GM10248 (cell line): Measurements from ENCODE around the gene BEND7.

Source experiments
- CTCF ChIA-PET: fragments of 300-600 bp; sonication (Branson Sonifier 250); formaldehyde crosslinking; extraction: SDS; loops from one replicate; lab custom pipeline; 2021; ENCODE audit warnings: antibody characterized with exemption; lab: Yijun Ruan, JAX
- POLR2A ChIA-PET: fragments of 350-650 bp; sonication (Branson Sonifier 250); formaldehyde crosslinking; extraction: SDS; loops from one replicate; lab custom pipeline; 2020; ENCODE audit warnings: antibody characterized with exemption; lab: Yijun Ruan, JAX
- DNase-seq: peaks from one replicate; pipeline ENCODE4 v3.0.0; 2012; ENCODE audit errors: extremely low spot score
- TF ChIP-seq, protein P1 (sequence below): IDR thresholded peaks from 2 replicates; pipeline ENCODE4 v1.5.1; 2012; ENCODE audit warnings: mild to moderate bottlenecking, low read depth; ENCODE audit errors: extremely low read depth, missing control alignments, control extremely low read depth

Gene BEND7

GRCh38 chr10:13536674-13537366 lies 8.0 kb upstream of the BEND7 start:
- TF ChIP-seq, protein P1, sequence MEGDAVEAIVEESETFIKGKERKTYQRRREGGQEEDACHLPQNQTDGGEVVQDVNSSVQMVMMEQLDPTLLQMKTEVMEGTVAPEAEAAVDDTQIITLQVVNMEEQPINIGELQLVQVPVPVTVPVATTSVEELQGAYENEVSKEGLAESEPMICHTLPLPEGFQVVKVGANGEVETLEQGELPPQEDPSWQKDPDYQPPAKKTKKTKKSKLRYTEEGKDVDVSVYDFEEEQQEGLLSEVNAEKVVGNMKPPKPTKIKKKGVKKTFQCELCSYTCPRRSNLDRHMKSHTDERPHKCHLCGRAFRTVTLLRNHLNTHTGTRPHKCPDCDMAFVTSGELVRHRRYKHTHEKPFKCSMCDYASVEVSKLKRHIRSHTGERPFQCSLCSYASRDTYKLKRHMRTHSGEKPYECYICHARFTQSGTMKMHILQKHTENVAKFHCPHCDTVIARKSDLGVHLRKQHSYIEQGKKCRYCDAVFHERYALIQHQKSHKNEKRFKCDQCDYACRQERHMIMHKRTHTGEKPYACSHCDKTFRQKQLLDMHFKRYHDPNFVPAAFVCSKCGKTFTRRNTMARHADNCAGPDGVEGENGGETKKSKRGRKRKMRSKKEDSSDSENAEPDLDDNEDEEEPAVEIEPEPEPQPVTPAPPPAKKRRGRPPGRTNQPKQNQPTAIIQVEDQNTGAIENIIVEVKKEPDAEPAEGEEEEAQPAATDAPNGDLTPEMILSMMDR, result peak; percentile 58
- peak; percentile 62 for DNase-seq
- CTCF ChIA-PET, result interaction anchor here (0.7 to 3.1 kb wide), 17 partner anchors 9 to 343 kb away, joined by 3 to 25 read pairs (median 4); no protein-coding TSS in a partner anchor
- POLR2A ChIA-PET, result no interaction called here

- ChIA-PET POLR2A (no interaction called here), CTCF (interaction anchor here (1.1 to 3.1 kb wide), 4 partner anchors 11 to 163 kb away, joined by 3 to 25 read pairs (median 10); no protein-coding TSS in a partner anchor)
- DNase-seq, result no peak
These were observed 6.5 kb upstream of the BEND7 start for GRCh38 chr10:13535346-13535745.

DNA sequence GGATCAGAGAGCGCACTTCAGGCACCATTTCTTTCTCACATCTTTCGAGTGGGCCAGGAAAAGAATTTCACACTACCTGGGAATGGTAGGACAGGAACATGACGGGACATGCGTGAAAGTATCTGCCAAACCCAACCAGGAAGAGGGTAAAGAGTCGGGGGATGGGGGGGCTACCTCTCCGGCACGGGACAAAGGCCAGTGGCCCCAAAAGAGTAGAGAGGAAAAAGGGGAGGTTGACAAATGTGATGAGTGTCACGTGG lies 830 bp upstream of the BEND7 start:
- TF ChIP-seq, protein P1, result no peak
- ChIA-PET POLR2A (no interaction called here), CTCF (interaction anchor here (0.6 kb wide), 1 partner anchor 748 kb away, joined by 3 read pairs; no protein-coding TSS in a partner anchor)
- DNase-seq, result no peak

More at GRCh38 chr10:13535346-13535745, 6.5 kb upstream of the BEND7 start:
- TF ChIP-seq, protein P1, result no peak

- peak; percentile 23 for DNase-seq
- TF ChIP-seq, protein P1, result no peak
- CTCF ChIA-PET, result interaction anchor here (1.7 kb wide), 1 partner anchor 9 kb away, joined by 4 read pairs; no protein-coding TSS in a partner anchor
- POLR2A ChIA-PET, result no interaction called here
These were observed 515 bp downstream of the BEND7 start for GRCh38 chr10:13528123-13528874.

DNA sequence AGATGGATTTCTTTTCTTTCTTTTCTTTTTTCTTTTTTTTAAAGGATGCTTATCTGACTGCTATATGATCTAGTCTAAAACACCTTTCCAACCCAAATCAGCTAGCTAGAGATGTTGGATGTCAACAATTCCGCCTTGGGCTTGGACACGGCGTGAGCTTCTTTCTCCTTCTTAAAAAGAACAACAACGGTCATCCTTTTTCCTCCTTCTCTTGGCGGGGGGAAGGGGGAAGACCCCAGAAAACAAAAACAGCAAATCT lies 1.0 kb downstream of the BEND7 start:
- POLR2A ChIA-PET, result no interaction called here
- CTCF ChIA-PET, result interaction anchor here (1.7 kb wide), 1 partner anchor 10 kb away, joined by 4 read pairs; no protein-coding TSS in a partner anchor
- no peak for DNase-seq
- TF ChIP-seq, protein P1, result no peak

DNA sequence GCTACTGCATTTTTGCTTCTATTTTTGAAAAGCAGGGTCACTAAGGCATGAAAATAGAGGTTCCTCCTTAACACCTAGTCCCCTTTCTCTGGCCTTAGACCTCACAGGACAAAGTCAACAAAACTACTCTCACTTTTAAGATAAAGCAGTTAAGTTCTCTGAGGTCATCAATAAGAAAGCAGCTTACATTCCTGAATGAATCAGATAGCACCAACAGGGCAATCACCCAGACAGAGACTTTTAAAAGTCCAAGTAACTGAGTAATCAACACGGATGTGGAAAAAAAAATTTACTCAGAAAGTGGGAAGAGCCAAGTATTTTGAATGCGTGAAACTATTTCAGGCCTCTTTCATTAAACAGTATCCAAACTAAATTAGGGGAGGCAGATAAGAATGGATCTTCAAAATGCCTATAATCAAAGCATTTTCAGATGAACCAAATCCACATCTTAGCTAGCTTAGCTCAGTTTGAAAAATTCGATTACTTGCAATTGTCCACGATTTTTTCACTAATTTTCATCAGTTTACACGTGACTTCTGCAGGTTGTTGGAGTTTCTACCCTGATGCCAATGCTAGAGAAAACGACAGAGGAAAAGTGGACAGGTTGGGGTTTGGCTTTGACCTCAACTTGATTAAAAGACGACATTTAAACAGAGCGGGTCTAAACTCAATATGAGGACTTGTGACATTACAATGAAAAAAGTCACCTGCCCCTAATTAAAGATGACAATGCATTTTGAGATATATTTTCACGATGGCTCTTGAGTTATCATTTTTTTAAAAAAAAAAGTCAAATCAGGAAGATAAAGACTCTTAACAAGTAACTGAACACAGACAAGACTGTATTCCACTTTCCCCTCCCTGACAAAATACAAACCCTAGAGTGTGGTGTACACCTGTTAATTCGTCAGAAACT lies 1.6 kb downstream of the BEND7 start:
- POLR2A ChIA-PET, result no interaction called here
- CTCF ChIA-PET, result interaction anchor here (1.7 kb wide), 1 partner anchor 10 kb away, joined by 4 read pairs; no protein-coding TSS in a partner anchor
- TF ChIP-seq, protein P1, result no peak
- DNase-seq, result no peak
